BE2C (cell line): ENCODE measurements around the gene RPS6KC1.

Experiments
- DNase-seq: peaks from one replicate; pipeline ENCODE4 v3.0.0-alpha.2; 2020
- H3K27me3 ChIP-seq: fragments of 250-450 bp; sonication (Bioruptor Pico); 2 replicates; pipeline ENCODE4 v1.5.1; 2020; ENCODE audit warnings: mild to moderate bottlenecking
- H3K36me3 ChIP-seq: fragments of 250-450 bp; sonication (Bioruptor Pico); 2 replicates; pipeline ENCODE4 v1.5.1; 2020; ENCODE audit warnings: mild to moderate bottlenecking
- H3K4me1 ChIP-seq: fragments of 250-450 bp; sonication (Bioruptor Pico); 2 replicates; pipeline ENCODE4 v1.5.1; 2020
- H3K4me3 ChIP-seq: 2 replicates; pipeline ENCODE4 v1.5.1; 2011; ENCODE audit warnings: low read depth, low read length
- H3K9me3 ChIP-seq: fragments of 250-450 bp; sonication (Bioruptor Pico); 2 replicates; pipeline ENCODE4 v1.5.1; 2020
- CTCF ChIP-seq: IDR thresholded peaks from 2 replicates; pipeline ENCODE4 v1.5.1; 2012; ENCODE audit warnings: mild to moderate bottlenecking, low read depth, low read length

Gene RPS6KC1

GRCh38 chr1:213276236-213276635 lies 225.2 kb downstream of the RPS6KC1 start:
- Histone ChIP-seq H3K4me3 (no peak overlapping the region), H3K36me3 (no peaks in the 10 kb centered on the region), H3K27me3 (no peaks in the 10 kb centered on the region), H3K4me1 (no peaks in the 10 kb centered on the region), H3K9me3 (no peaks in the 10 kb centered on the region)
- DNase-seq, result no peak
- TF ChIP-seq CTCF, result no peak

- TF ChIP-seq CTCF, result no peak
- Histone ChIP-seq H3K36me3 (no peaks in the 10 kb centered on the region), H3K27me3 (no peaks in the 10 kb centered on the region), H3K4me3 (no peak overlapping the region), H3K4me1 (no peaks in the 10 kb centered on the region), H3K9me3 (no peaks in the 10 kb centered on the region)
- no peak for DNase-seq
Observed at GRCh38 chr1:213277036-213277435, 226.0 kb downstream of the RPS6KC1 start.

GRCh38 chr1:213279410-213279809 lies 228.4 kb downstream of the RPS6KC1 start:
- TF ChIP-seq CTCF, result no peak
- Histone ChIP-seq H3K36me3 (no peaks in the 10 kb centered on the region), H3K27me3 (no peaks in the 10 kb centered on the region), H3K4me3 (no peak overlapping the region), H3K9me3 (no peaks in the 10 kb centered on the region), H3K4me1 (no peaks in the 10 kb centered on the region)
- no peak for DNase-seq

- no peaks in the 10 kb centered on the region for H3K27me3 ChIP-seq
- H3K9me3 ChIP-seq, result no peaks in the 10 kb centered on the region
- no peaks in the 10 kb centered on the region for H3K4me1 ChIP-seq
- no peak for DNase-seq
- no peak for TF ChIP-seq CTCF
- no peaks in the 10 kb centered on the region for H3K36me3 ChIP-seq
- no peak overlapping the region for H3K4me3 ChIP-seq
Observed at GRCh38 chr1:213281640-213282301, 230.7 kb downstream of the RPS6KC1 start.

- Histone ChIP-seq H3K4me3 (no peak overlapping the region), H3K9me3 (no peaks in the 10 kb centered on the region), H3K4me1 (no peaks in the 10 kb centered on the region), H3K27me3 (no peaks in the 10 kb centered on the region), H3K36me3 (no peaks in the 10 kb centered on the region)
- no peak for TF ChIP-seq CTCF
- no peak for DNase-seq
Observed at GRCh38 chr1:213284626-213285025, 233.6 kb downstream of the RPS6KC1 start.

GRCh38 chr1:213286235-213286634 lies 235.2 kb downstream of the RPS6KC1 start:
- no peak for DNase-seq
- Histone ChIP-seq H3K4me1 (no peaks in the 10 kb centered on the region), H3K9me3 (no peaks in the 10 kb centered on the region), H3K36me3 (no peaks in the 10 kb centered on the region), H3K4me3 (no peak overlapping the region), H3K27me3 (no peaks in the 10 kb centered on the region)
- peak; percentile 47 for TF ChIP-seq CTCF
